Peyer's patch (tissue), 4 donors: ENCODE data around the gene ATP2A1. TPM values are rescaled to one million over a fixed set of nuclear protein-coding genes. Genes with fewer than 3 reads are reported as not detected.

Source experiments
- DNase-seq, 3 donors: peaks; one replicate each; pipeline ENCODE4 v3.0.0-alpha.2; 2017 to 2019
- H3K27ac ChIP-seq, 4 donors: fragments of 200-600 bp; sonication (generic); one replicate each; pipeline ENCODE4 v1.5.1; 2016 to 2019
- H3K27me3 ChIP-seq, 2 donors: fragments of 200-600 bp; sonication (generic); one replicate each; pipeline ENCODE4 v1.5.1; 2019
- H3K36me3 ChIP-seq, 3 donors: fragments of 200-600 bp; sonication (generic); one replicate each; pipeline ENCODE4 v1.5.1; 2016 to 2019
- H3K4me1 ChIP-seq, 4 donors: fragments of 200-600 bp; sonication (generic); one replicate each; pipeline ENCODE4 v1.5.1; 2016 to 2019
- H3K4me3 ChIP-seq, 4 donors: fragments of 200-600 bp; sonication (generic); 1 replicate in 3 of 4; 2 replicates in 1 of 4; pipeline ENCODE4 v1.5.1; 2016 to 2019; ENCODE audit warnings: mild to moderate bottlenecking in 1 of 4
- H3K9me3 ChIP-seq, 4 donors: fragments of 200-600 bp; sonication (generic); one replicate each; pipeline ENCODE4 v1.5.1; 2016 to 2019; ENCODE audit warnings: mild to moderate bottlenecking in 1 of 4
- CTCF ChIP-seq, 6 experiments: fragments of 450-650 bp in 4 of 6; fragments of 200-600 bp in 2 of 6; sonication (generic) in 1 of 6; IDR thresholded peaks; one replicate each; pipeline ENCODE4 v1.5.1; 2017 to 2019; ENCODE audit warnings: antibody characterized with exemption in 6 of 6, mild to moderate bottlenecking in 3 of 6, moderate library complexity in 1 of 6
- POLR2A ChIP-seq, 2 donors: fragments of 450-650 bp; IDR thresholded peaks; one replicate each; pipeline ENCODE4 v1.5.1; 2017; ENCODE audit warnings: antibody characterized with exemption in 2 of 2, mild to moderate bottlenecking in 2 of 2, moderate library complexity in 2 of 2
- total RNA-seq, 4 donors: library from RNA; depleted of rRNA; stranded (reverse); fragments of >200 nt; gene quantifications; one replicate each; pipeline ENCODE4 v1.1.0, GENCODE V29; 2016

The ATP2A1 gene
- total RNA-seq, 4 donors from 2014 or later: 0.35 to 142 (median 2.0) TPM; not detected in 1

GRCh38 chr16:28917095-28917494 is 38.8 kb downstream of the ATP2A1 start:
- H3K9me3 ChIP-seq: no peaks in the 10 kb centered on the region
- H3K4me1 ChIP-seq: no peaks in the 10 kb centered on the region
- no peak for DNase-seq
- TF ChIP-seq POLR2A (IDR thresholded peaks at IDR 0.05) (no peak), CTCF (IDR thresholded peaks at IDR 0.05) (no peak)
- H3K4me3 ChIP-seq: no peak overlapping the region
- no peaks in the 10 kb centered on the region for H3K27me3 ChIP-seq
- peaks cover 0 to 82% (median 0%) of the 10 kb centered on the region in 3 donors for H3K36me3 ChIP-seq
- no peak overlapping the region for H3K27ac ChIP-seq

- Histone ChIP-seq H3K9me3 (no peaks in the 10 kb centered on the region), H3K36me3 (peaks cover 0 to 69% (median 0%) of the 10 kb centered on the region in 3 donors)
- TF ChIP-seq POLR2A (IDR thresholded peaks at IDR 0.05) (no peak), CTCF (IDR thresholded peaks at IDR 0.05) (no peak)
Observed at GRCh38 chr16:28918698-28919097, 40.4 kb downstream of the ATP2A1 start.

GRCh38 chr16:28923231-28923587 is 44.9 kb downstream of the ATP2A1 start:
- Histone ChIP-seq H3K27ac (peak overlapping the region; percentile 97 to 99 (median 98)), H3K9me3 (no peaks in the 10 kb centered on the region), H3K4me3 (peak overlapping the region in 2 of 4 donors; percentile 1 to 80), H3K27me3 (no peaks in the 10 kb centered on the region), H3K36me3 (peaks cover 0 to 30% (median 0%) of the 10 kb centered on the region in 3 donors), H3K4me1 (peaks cover 0 to 7% (median 5%) of the 10 kb centered on the region in 4 donors)
- no peak for DNase-seq
- TF ChIP-seq CTCF (IDR thresholded peaks at IDR 0.05) (no peak), POLR2A (IDR thresholded peaks at IDR 0.05) (no peak)

More at GRCh38 chr16:28918698-28919097, 40.4 kb downstream of the ATP2A1 start:
- Histone ChIP-seq H3K27ac (no peak overlapping the region), H3K4me3 (no peak overlapping the region), H3K27me3 (no peaks in the 10 kb centered on the region), H3K4me1 (peaks cover 0 to 6% (median 0%) of the 10 kb centered on the region in 4 donors)
- DNase-seq: no peak

GRCh38 chr16:28923652-28924398 is 45.5 kb downstream of the ATP2A1 start:
- Histone ChIP-seq H3K4me3 (peak overlapping the region; percentile 80 to 94 (median 83)), H3K9me3 (no peaks in the 10 kb centered on the region), H3K27ac (peak overlapping the region; percentile 97 to 99 (median 98)), H3K36me3 (peaks cover 0 to 24% (median 0%) of the 10 kb centered on the region in 3 donors), H3K27me3 (no peaks in the 10 kb centered on the region), H3K4me1 (peaks cover 0 to 7% (median 5%) of the 10 kb centered on the region in 4 donors)
- peak; percentile 79 to 88 (median 81) for DNase-seq
- TF ChIP-seq CTCF (IDR thresholded peaks at IDR 0.05) (no peak), POLR2A (IDR thresholded peaks at IDR 0.05) (peak in 1 of 2 donors; percentile 25)

- H3K4me1 ChIP-seq: peaks cover 0 to 7% (median 5%) of the 10 kb centered on the region in 4 donors
- peaks cover 0 to 19% (median 0%) of the 10 kb centered on the region in 3 donors for H3K36me3 ChIP-seq
- peak in 3 of 6 experiments; percentile 57 to 65 (median 62) for TF ChIP-seq CTCF (IDR thresholded peaks at IDR 0.05)
- peak; percentile 50 to 85 for TF ChIP-seq POLR2A (IDR thresholded peaks at IDR 0.05)
- DNase-seq: no peak
- H3K27me3 ChIP-seq: no peaks in the 10 kb centered on the region
- no peaks in the 10 kb centered on the region for H3K9me3 ChIP-seq
- H3K4me3 ChIP-seq: peak overlapping the region; percentile 80 to 94 (median 83)
- H3K27ac ChIP-seq: peak overlapping the region; percentile 97 to 99 (median 98)
Observed at GRCh38 chr16:28924399-28924761, 46.1 kb downstream of the ATP2A1 start.
